Ovary (tissue), 3 donors: Measurements from ENCODE around the gene TOMM22.

Experiments
- CTCF ChIP-seq, 3 donors: fragments of 450-650 bp in 2 of 3; fragments of 200-600 bp in 1 of 3; IDR thresholded peaks; one replicate each; pipeline versions ENCODE4 v1.5.1 to v1.8.0; 2016 to 2022; ENCODE audit warnings: antibody characterized with exemption in 3 of 3, mild to moderate bottlenecking in 1 of 3
- EP300 ChIP-seq: sonication (generic); formaldehyde crosslinking; IDR thresholded peaks from one replicate; pipeline ENCODE4 v1.6.1; 2017; ENCODE audit warnings: antibody characterized with exemption
- donor health status: DM: no; HTN: no; CAD: no.

GRCh38 chr22:38730411-38730871 lies 48.7 kb downstream of the TOMM22 start:
- no peak for TF ChIP-seq CTCF (IDR thresholded peaks at IDR 0.05)
- TF ChIP-seq EP300 = no peak
